GM23338 (cell line): ENCODE results near the gene EFCC1.

Experiments used
- CREB1 ChIP-seq: fragments of 250-450 bp; sonication (Bioruptor Pico); IDR thresholded peaks from 2 replicates; pipeline ENCODE4 v1.5.0; 2020; ENCODE audit warnings: low read depth, mild to moderate bottlenecking, moderate library complexity
- EZH2 ChIP-seq: fragments of 200-600 bp; sonication (generic); IDR thresholded peaks from one replicate; pipeline ENCODE4 v1.8.0; 2017; ENCODE audit warnings: antibody characterized with exemption, mild to moderate bottlenecking, low read depth; ENCODE audit not compliant: unreplicated experiment
- EZH2phosphoT487 ChIP-seq: fragments of 200-600 bp; sonication (generic); IDR thresholded peaks from one replicate; pipeline ENCODE4 v1.8.1; 2018; ENCODE audit warnings: antibody characterized with exemption; ENCODE audit not compliant: unreplicated experiment
- POLR2AphosphoS5 ChIP-seq: IDR thresholded peaks from 2 replicates; pipeline ENCODE4 v1.6.1; 2016; ENCODE audit warnings: antibody characterized with exemption, low read depth
- TF ChIP-seq, protein P1 (sequence below), 2 experiments: fragments of 200-600 bp in 1 of 2; sonication (generic) in 1 of 2; conservative IDR thresholded peaks; 2 replicates each; pipeline versions ENCODE4 v1.5.1 to v1.6.1; 2016 to 2017; ENCODE audit warnings: antibody characterized with exemption in 2 of 2, low read depth in 2 of 2, mild to moderate bottlenecking in 2 of 2, moderate library complexity in 1 of 2
- TF ChIP-seq, protein P2 (sequence below): IDR thresholded peaks from 2 replicates; pipeline ENCODE4 v1.6.1; 2016; ENCODE audit warnings: antibody characterized with exemption

DNA sequence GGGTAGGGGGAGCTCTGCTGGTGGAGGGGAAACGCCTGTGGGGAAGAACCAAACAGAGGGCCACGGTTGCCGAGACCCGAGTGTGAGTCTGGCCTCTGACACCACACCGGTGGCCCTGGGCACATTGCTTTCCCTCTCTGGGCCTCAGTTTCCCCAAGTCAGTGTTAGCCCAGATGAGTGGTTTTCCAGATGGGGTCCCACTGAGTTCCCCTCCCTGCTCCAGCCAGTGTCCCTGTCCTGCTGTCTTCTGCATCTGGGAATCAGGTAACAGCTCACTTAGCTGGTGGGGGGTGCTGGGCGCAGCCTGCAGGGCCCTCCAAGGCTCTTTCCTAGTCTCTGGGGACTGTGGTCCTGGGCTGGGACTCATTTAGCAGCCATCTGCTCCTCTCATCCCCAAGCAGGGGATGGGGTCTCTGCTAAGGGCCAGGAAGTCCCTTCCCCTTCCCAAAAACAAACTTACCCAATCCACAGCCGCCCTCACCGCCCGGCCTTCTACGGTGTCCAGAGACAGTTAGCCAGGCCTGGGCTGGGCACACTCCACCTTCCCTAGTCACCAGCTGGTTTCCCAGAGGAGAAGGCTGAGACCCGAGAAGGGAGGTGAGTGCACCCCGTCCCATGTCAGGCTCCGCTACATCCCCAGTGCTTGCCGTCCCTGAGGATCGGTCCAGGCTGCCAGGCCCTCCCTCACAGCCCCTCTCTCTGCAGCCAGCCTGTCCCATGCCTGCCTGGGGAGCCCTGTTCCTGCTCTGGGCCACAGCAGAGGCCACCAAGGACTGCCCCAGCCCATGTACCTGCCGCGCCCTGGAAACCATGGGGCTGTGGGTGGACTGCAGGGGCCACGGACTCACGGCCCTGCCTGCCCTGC is 60.2 kb downstream of the EFCC1 start:
- TF ChIP-seq, protein P1, sequence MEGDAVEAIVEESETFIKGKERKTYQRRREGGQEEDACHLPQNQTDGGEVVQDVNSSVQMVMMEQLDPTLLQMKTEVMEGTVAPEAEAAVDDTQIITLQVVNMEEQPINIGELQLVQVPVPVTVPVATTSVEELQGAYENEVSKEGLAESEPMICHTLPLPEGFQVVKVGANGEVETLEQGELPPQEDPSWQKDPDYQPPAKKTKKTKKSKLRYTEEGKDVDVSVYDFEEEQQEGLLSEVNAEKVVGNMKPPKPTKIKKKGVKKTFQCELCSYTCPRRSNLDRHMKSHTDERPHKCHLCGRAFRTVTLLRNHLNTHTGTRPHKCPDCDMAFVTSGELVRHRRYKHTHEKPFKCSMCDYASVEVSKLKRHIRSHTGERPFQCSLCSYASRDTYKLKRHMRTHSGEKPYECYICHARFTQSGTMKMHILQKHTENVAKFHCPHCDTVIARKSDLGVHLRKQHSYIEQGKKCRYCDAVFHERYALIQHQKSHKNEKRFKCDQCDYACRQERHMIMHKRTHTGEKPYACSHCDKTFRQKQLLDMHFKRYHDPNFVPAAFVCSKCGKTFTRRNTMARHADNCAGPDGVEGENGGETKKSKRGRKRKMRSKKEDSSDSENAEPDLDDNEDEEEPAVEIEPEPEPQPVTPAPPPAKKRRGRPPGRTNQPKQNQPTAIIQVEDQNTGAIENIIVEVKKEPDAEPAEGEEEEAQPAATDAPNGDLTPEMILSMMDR (conservative IDR thresholded peaks at IDR 0.05; ENCODE audit: low read depth in 2 of 2) = no peak; a peak in 1 of 4 replicates
- TF ChIP-seq POLR2AphosphoS5 (no peak), EZH2 (no peak), EZH2phosphoT487 (no peak), CREB1 (no peak)
- TF ChIP-seq, protein P2, sequence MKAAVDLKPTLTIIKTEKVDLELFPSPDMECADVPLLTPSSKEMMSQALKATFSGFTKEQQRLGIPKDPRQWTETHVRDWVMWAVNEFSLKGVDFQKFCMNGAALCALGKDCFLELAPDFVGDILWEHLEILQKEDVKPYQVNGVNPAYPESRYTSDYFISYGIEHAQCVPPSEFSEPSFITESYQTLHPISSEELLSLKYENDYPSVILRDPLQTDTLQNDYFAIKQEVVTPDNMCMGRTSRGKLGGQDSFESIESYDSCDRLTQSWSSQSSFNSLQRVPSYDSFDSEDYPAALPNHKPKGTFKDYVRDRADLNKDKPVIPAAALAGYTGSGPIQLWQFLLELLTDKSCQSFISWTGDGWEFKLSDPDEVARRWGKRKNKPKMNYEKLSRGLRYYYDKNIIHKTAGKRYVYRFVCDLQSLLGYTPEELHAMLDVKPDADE = no peak
